HepG2 (cell line): ENCODE measurements around the gene RPL23. TPM values are rescaled to one million over a fixed set of nuclear protein-coding genes. Genes with fewer than 3 reads are reported as not detected.
A peak's percentile ranks its signal among the peaks of the same experiment; 100 is the strongest.

Experiments used
- AHR ChIP-seq: IDR thresholded peaks from 2 replicates; pipeline ENCODE4 v1.6.1; 2018; ENCODE audit warnings: missing genetic modification reagents, missing compliant biosample characterization
- CHD2 ChIP-seq: IDR thresholded peaks from 2 replicates; pipeline ENCODE4 v1.6.1; 2011; ENCODE audit warnings: low read depth, low read length, improper control_type of control experiment
- CREB1 ChIP-seq, 2 experiments: fragments of 450-650 bp in 1 of 2; IDR thresholded peaks; 2 replicates each; pipeline ENCODE4 v1.6.1; 2016 to 2017; ENCODE audit warnings: control low read depth in 1 of 2, mild to moderate bottlenecking in 1 of 2, missing compliant biosample characterization in 1 of 2, missing genetic modification characterization in 1 of 2
- CREB3 ChIP-seq: sonication (generic); formaldehyde crosslinking; IDR thresholded peaks from 2 replicates; pipeline ENCODE4 v1.5.0; 2020; ENCODE audit warnings: missing genetic modification reagents
- EEA1 ChIP-seq: sonication (generic); formaldehyde crosslinking; IDR thresholded peaks from 2 replicates; pipeline ENCODE4 v1.5.1; 2020; ENCODE audit warnings: mild to moderate bottlenecking, missing genetic modification reagents, borderline replicate concordance
- EED ChIP-seq: sonication (generic); formaldehyde crosslinking; IDR thresholded peaks from 2 replicates; pipeline ENCODE4 v1.5.0; 2020; ENCODE audit warnings: mild to moderate bottlenecking, missing genetic modification reagents
- FOXK1 ChIP-seq: sonication (generic); formaldehyde crosslinking; IDR thresholded peaks from 2 replicates; pipeline ENCODE4 v1.4.0; 2020; ENCODE audit warnings: low read depth, missing genetic modification reagents, borderline replicate concordance
- FOXO4 ChIP-seq: sonication (generic); formaldehyde crosslinking; conservative IDR thresholded peaks from 2 replicates; pipeline ENCODE4 v1.8.1; 2023; ENCODE audit warnings: missing genetic modification reagents
- GATAD1 ChIP-seq: IDR thresholded peaks from 2 replicates; pipeline ENCODE4 v1.6.1; 2016; ENCODE audit warnings: missing genetic modification reagents, missing compliant biosample characterization
- HDAC2 ChIP-seq: sonication (generic); formaldehyde crosslinking; IDR thresholded peaks from 2 replicates; pipeline ENCODE4 v1.4.0; 2020; ENCODE audit warnings: missing genetic modification reagents
- PLRG1 ChIP-seq: fragments of 450-650 bp; conservative IDR thresholded peaks from 2 replicates; pipeline ENCODE4 v1.6.1; 2016
- RELA ChIP-seq: sonication (generic); formaldehyde crosslinking; IDR thresholded peaks from 2 replicates; pipeline ENCODE4 v1.4.0; 2020; ENCODE audit warnings: missing genetic modification reagents
- RFXANK ChIP-seq: IDR thresholded peaks from 2 replicates; pipeline ENCODE4 v1.6.1; 2016
- SIN3B ChIP-seq: fragments of 150-350 bp; IDR thresholded peaks from 2 replicates; pipeline ENCODE4 v1.6.1; 2014; ENCODE audit warnings: low read length
- SIX1 ChIP-seq: sonication (generic); formaldehyde crosslinking; IDR thresholded peaks from 2 replicates; pipeline ENCODE4 v1.4.0; 2020; ENCODE audit warnings: missing genetic modification reagents, borderline replicate concordance
- TAF15 ChIP-seq: fragments of 200-400 bp; formaldehyde crosslinking; IDR thresholded peaks from one replicate; pipeline ENCODE4 v1.6.1; 2018; ENCODE audit warnings: mild to moderate bottlenecking, low read depth, low read length; ENCODE audit not compliant: poor library complexity, severe bottlenecking
- ZBTB14 ChIP-seq: sonication (generic); formaldehyde crosslinking; IDR thresholded peaks from 2 replicates; pipeline ENCODE4 v1.4.0; 2020; ENCODE audit warnings: missing genetic modification reagents
- ZMYM4 ChIP-seq: sonication (generic); formaldehyde crosslinking; IDR thresholded peaks from 2 replicates; pipeline ENCODE4 v1.8.1; 2023; ENCODE audit warnings: mild to moderate bottlenecking, missing genetic modification reagents
- ZNF121 ChIP-seq: sonication (generic); formaldehyde crosslinking; IDR thresholded peaks from 2 replicates; pipeline ENCODE4 v1.5.0; 2020; ENCODE audit warnings: mild to moderate bottlenecking, missing genetic modification reagents
- ZNF367 ChIP-seq: sonication (generic); formaldehyde crosslinking; IDR thresholded peaks from 2 replicates; pipeline ENCODE4 v1.4.0; 2020; ENCODE audit warnings: missing genetic modification reagents, borderline replicate concordance
- ZNF451 ChIP-seq: sonication (generic); formaldehyde crosslinking; IDR thresholded peaks from 2 replicates; pipeline ENCODE4 v1.5.0; 2020; ENCODE audit warnings: mild to moderate bottlenecking, missing genetic modification reagents
- ZNF652 ChIP-seq: IDR thresholded peaks from 2 replicates; pipeline ENCODE4 v1.6.1; 2016; ENCODE audit warnings: low read depth, borderline replicate concordance
- ZNF773 ChIP-seq: sonication (generic); formaldehyde crosslinking; IDR thresholded peaks from 2 replicates; pipeline ENCODE4 v1.4.0; 2020; ENCODE audit warnings: missing genetic modification reagents, borderline replicate concordance
- ZXDC ChIP-seq: sonication (generic); formaldehyde crosslinking; IDR thresholded peaks from 2 replicates; pipeline ENCODE4 v1.5.0; 2020; ENCODE audit warnings: mild to moderate bottlenecking, missing genetic modification reagents
- polyA plus RNA-seq, 8 experiments: library from polyadenylated mRNA; depleted of rRNA in 3 of 8; stranded (reverse) in 7 of 8; unstranded in 1 of 8; fragments of >200 nt; fragmentation: Illumina TruSeq in 4 of 8; extraction: Trizol in 4 of 8; gene quantifications; 2 replicates each; pipeline versions ENCODE4 v1.2.1 to v1.2.3, GENCODE V29; 2011 to 2016; ENCODE audit warnings: low read depth in 4 of 8, missing spikeins in 1 of 8, mixed read lengths in 1 of 8; ENCODE audit not compliant: insufficient read depth in 1 of 8
- total RNA-seq, 5 experiments: library from RNA; depleted of rRNA; stranded (reverse); fragments of >200 nt; fragmentation: Illumina TruSeq; extraction: Trizol; gene quantifications; 2 replicates each; pipeline ENCODE4 v1.2.3, GENCODE V29; 2016; ENCODE audit warnings: low read depth in 1 of 5

Gene RPL23
- total and polyA plus RNA-seq, 2 of the 13 experiments (the other 11 are each of a cell fraction or from before 2014, with no cell fraction given), result 2,790 to 4,860 TPM

- peak; percentile 40 for TF ChIP-seq ZXDC (CRISPR knock-in tag)
- TF ChIP-seq EEA1 (CRISPR knock-in tag), result peak; percentile 92; the same call in 1 of the 2 replicates
- TF ChIP-seq GATAD1, result peak; percentile 48
- TF ChIP-seq FOXO4 (CRISPR knock-in tag), result no peak
- TF ChIP-seq ZNF121, result peak; percentile 33; the same call in 1 of the 2 replicates
- TF ChIP-seq CHD2, result no peak
- TF ChIP-seq PLRG1, result no peak
- TF ChIP-seq ZNF773, result no peak
- TF ChIP-seq AHR, result peak; percentile 82; the same call in 1 of the 2 replicates
- TF ChIP-seq RFXANK (CRISPR knock-in tag), result no peak
- no peak for TF ChIP-seq CREB1 (IDR thresholded peaks at IDR 0.05)
- TF ChIP-seq CREB1 (CRISPR knock-in tag; IDR thresholded peaks at IDR 0.05), result no peak
- peak; percentile 57 for TF ChIP-seq SIN3B
- TF ChIP-seq ZNF367 (CRISPR knock-in tag), result no peak
- TF ChIP-seq ZNF451, result peak; percentile 84
- no peak; the same call in 1 of the 2 replicates for TF ChIP-seq EED (CRISPR knock-in tag)
- peak; percentile 66; the same call in 1 of the 2 replicates for TF ChIP-seq FOXK1
- no peak for TF ChIP-seq SIX1 (CRISPR knock-in tag)
- TF ChIP-seq ZBTB14 (CRISPR knock-in tag), result peak; percentile 95
- no peak for TF ChIP-seq CREB3
- TF ChIP-seq HDAC2, result no peak; the same call in 1 of the 2 replicates
- TF ChIP-seq ZNF652 (CRISPR knock-in tag), result no peak
- 0 out of 2 replicates have a peak, but pooled peaks have one; percentile 50 for TF ChIP-seq RELA
- no peak; the same call in 1 of the 2 replicates for TF ChIP-seq ZMYM4 (CRISPR knock-in tag)
- TF ChIP-seq TAF15, result peak; percentile 26
Observed at GRCh38 chr17:38869526-38870258, 16.2 kb upstream of the RPL23 start, which contains the start of gene LASP1 (continued).
